GM19438 (cell line): ENCODE data around the gene ACSS1.

ENCODE experiments used
- ATAC-seq: cut with Tn5 transposase; IDR thresholded peaks from one replicate; pipeline ENCODE4 v1.9.1; 2021; ENCODE audit warnings: low read depth; ENCODE audit not compliant: unreplicated experiment

The ACSS1 gene

GRCh38 chr20:24961384-24962181, 96.4 kb downstream of the ACSS1 start:
- no peak for ATAC-seq

- no peak for ATAC-seq
Observed at GRCh38 chr20:24960861-24961260, 97.1 kb downstream of the ACSS1 start.

GRCh38 chr20:24960302-24960801, 97.6 kb downstream of the ACSS1 start:
- ATAC-seq, result no peak

GRCh38 chr20:24959591-24960301, 98.2 kb downstream of the ACSS1 start:
- no peak for ATAC-seq

- ATAC-seq, result no peak
Observed at GRCh38 chr20:24958506-24959385, 99.2 kb downstream of the ACSS1 start.

- no peak for ATAC-seq
Observed at GRCh38 chr20:24957326-24958016, 100.5 kb downstream of the ACSS1 start.
